IMR-90 (cell line): Measurements from ENCODE around the gene FAT1. TPM values are rescaled to one million over a fixed set of nuclear protein-coding genes. Genes with fewer than 3 reads are reported as not detected.
A peak's percentile ranks its signal among the peaks of the same experiment; 100 is the strongest.

Experiments used
- ATAC-seq: fragments of 200-7000 bp; cut with Tn5 transposase; 2 replicates; pipeline ENCODE4 v1.9.1; 2020; ENCODE audit warnings: low read depth, mild to moderate bottlenecking, moderate library complexity
- BruUV-seq: library from RNA; stranded (reverse); fragments of 400-500 nt; replicated peaks from 2 replicates; lab custom pipeline; 2021; lab: Mats Ljungman, UMichigan
- CTCF ChIA-PET: fragments of 300-600 bp; formaldehyde crosslinking; extraction: SDS; loops from one replicate; lab custom pipeline; 2021; ENCODE audit warnings: antibody characterized with exemption; lab: Yijun Ruan, JAX
- POLR2A ChIA-PET: fragments of 300-600 bp; sonication (Branson Sonifier 250); formaldehyde crosslinking; loops from one replicate; lab custom pipeline; 2022; ENCODE audit warnings: antibody characterized with exemption; ENCODE audit not compliant: unreplicated experiment; lab: Charles Lee
- DNase-seq: peaks from one replicate; pipeline ENCODE4 v3.0.0; 2013
- H2AFZ ChIP-seq: replicated peaks from 2 replicates; pipeline ENCODE3; 2013; ENCODE audit warnings: low read length, mild to moderate bottlenecking; ENCODE audit not compliant: poor library complexity
- H2AK5ac ChIP-seq: 2 replicates; pipeline ENCODE4 v1.6.1; 2013; ENCODE audit warnings: low read depth, low read length, inconsistent platforms
- H2AK9ac ChIP-seq: replicated peaks from 2 replicates; pipeline ENCODE3; 2013; ENCODE audit warnings: mild to moderate bottlenecking, low read depth, low read length, moderate library complexity; ENCODE audit not compliant: poor library complexity
- H2BK120ac ChIP-seq: 2 replicates; pipeline ENCODE4 v1.6.1; 2013; ENCODE audit warnings: low read depth, low read length, inconsistent platforms
- H2BK15ac ChIP-seq: 3 replicates; pipeline ENCODE4 v1.6.1; 2013; ENCODE audit warnings: low read depth, low read length, inconsistent platforms
- H2BK20ac ChIP-seq: 2 replicates; pipeline ENCODE4 v1.6.1; 2013; ENCODE audit warnings: low read depth, mild to moderate bottlenecking, inconsistent platforms, low read length, moderate library complexity
- H2BK5ac ChIP-seq: 2 replicates; pipeline ENCODE4 v1.6.1; 2013; ENCODE audit warnings: mild to moderate bottlenecking, low read depth, low read length, inconsistent platforms; ENCODE audit not compliant: poor library complexity, severe bottlenecking
- H3K14ac ChIP-seq: replicated peaks from 2 replicates; pipeline ENCODE4 v1.6.1; 2013; ENCODE audit warnings: low read depth, low read length, inconsistent platforms
- H3K18ac ChIP-seq: 2 replicates; pipeline ENCODE4 v1.6.1; 2013; ENCODE audit warnings: low read depth, low read length, control low read depth
- H3K23ac ChIP-seq: 2 replicates; pipeline ENCODE4 v1.6.1; 2013; ENCODE audit warnings: low read depth, low read length, inconsistent platforms
- H3K27ac ChIP-seq: 2 replicates; pipeline ENCODE4 v1.5.1; 2013; ENCODE audit warnings: mild to moderate bottlenecking, control low read depth, low read length; ENCODE audit not compliant: insufficient read depth
- H3K27me3 ChIP-seq: 2 replicates; pipeline ENCODE4 v1.6.1; 2013; ENCODE audit warnings: low read length; ENCODE audit not compliant: control insufficient read depth, insufficient read depth
- H3K36me3 ChIP-seq: 2 replicates; pipeline ENCODE4 v1.6.1; 2013; ENCODE audit warnings: low read length, mixed read lengths; ENCODE audit not compliant: control insufficient read depth, insufficient read depth
- H3K4ac ChIP-seq: 2 replicates; pipeline ENCODE4 v1.6.1; 2013; ENCODE audit warnings: low read depth, low read length, inconsistent platforms
- H3K4me1 ChIP-seq: 2 replicates; pipeline ENCODE4 v1.6.1; 2013; ENCODE audit warnings: low read length, mixed read lengths; ENCODE audit not compliant: control insufficient read depth, insufficient read depth
- H3K4me2 ChIP-seq: 2 replicates; pipeline ENCODE4 v1.6.1; 2013; ENCODE audit warnings: low read depth, mild to moderate bottlenecking, control low read depth, low read length, moderate library complexity
- H3K4me3 ChIP-seq: 2 replicates; pipeline ENCODE4 v1.5.1; 2013; ENCODE audit warnings: low read depth, mild to moderate bottlenecking, control low read depth, low read length, moderate library complexity; ENCODE audit not compliant: insufficient read depth
- H3K56ac ChIP-seq: 2 replicates; pipeline ENCODE4 v1.6.1; 2013; ENCODE audit warnings: low read length, inconsistent platforms; ENCODE audit not compliant: insufficient read depth; ENCODE audit errors: extremely low read depth
- H3K79me1 ChIP-seq, 2 experiments: 2 replicates each; pipeline ENCODE4 v1.6.1; 2013; ENCODE audit warnings: low read length in 2 of 2, inconsistent platforms in 1 of 2, low read depth in 1 of 2
- H3K9ac ChIP-seq: 2 replicates; pipeline ENCODE4 v1.6.1; 2013; ENCODE audit warnings: low read depth, low read length, control low read depth
- H3K9me1 ChIP-seq: 2 replicates; pipeline ENCODE4 v1.6.1; 2013; ENCODE audit warnings: low read length, inconsistent platforms; ENCODE audit not compliant: insufficient read depth
- H3K9me3 ChIP-seq: 2 replicates; pipeline ENCODE4 v1.6.1; 2013; ENCODE audit warnings: low read length; ENCODE audit not compliant: control insufficient read depth, insufficient read depth
- H4K20me1 ChIP-seq: 2 replicates; pipeline ENCODE4 v1.6.1; 2013; ENCODE audit warnings: low read length, inconsistent platforms; ENCODE audit not compliant: insufficient read depth
- H4K5ac ChIP-seq: 2 replicates; pipeline ENCODE4 v1.6.1; 2013; ENCODE audit warnings: mild to moderate bottlenecking, low read depth, low read length, control low read depth
- H4K8ac ChIP-seq, 2 experiments: 2 replicates each; pipeline ENCODE4 v1.6.1; 2013; ENCODE audit warnings: low read depth in 2 of 2, low read length in 2 of 2, control low read depth in 1 of 2, inconsistent platforms in 1 of 2
- H4K91ac ChIP-seq: 2 replicates; pipeline ENCODE4 v1.6.1; 2013; ENCODE audit warnings: low read depth, low read length, inconsistent platforms; ENCODE audit not compliant: insufficient read depth
- BHLHE40 ChIP-seq: fragments of 150-350 bp; IDR thresholded peaks from 2 replicates; pipeline ENCODE4 v1.6.1; 2016; ENCODE audit warnings: mild to moderate bottlenecking, low read depth, low read length
- CTCF ChIP-seq: conservative IDR thresholded peaks from 2 replicates; pipeline ENCODE4 v1.5.1; 2012; ENCODE audit warnings: mild to moderate bottlenecking, low read depth, low read length, improper control_type of control experiment
- NFE2L2 ChIP-seq: fragments of 150-350 bp; IDR thresholded peaks from 2 replicates; pipeline ENCODE4 v1.6.1; 2016; ENCODE audit warnings: low read depth, mild to moderate bottlenecking, low read length
- RFX5 ChIP-seq: IDR thresholded peaks from 2 replicates; pipeline ENCODE4 v1.8.0; 2012; ENCODE audit warnings: low read depth, mild to moderate bottlenecking, low read length, moderate library complexity
- WGBS, 2 experiments: methylation state at CpG; one replicate each; pipeline versions ENCODE4 v1.1.5 to v1.1.7; 2013; ENCODE audit warnings: missing lambda C conversion rate in 2 of 2; ENCODE audit not compliant: insufficient read length in 1 of 2; ENCODE audit errors: extremely low coverage in 2 of 2; 5-methylcytosine and 5-hydroxymethylcytosine counted together
- dilution Hi-C: fragments of 300-500 bp; cut with HindIII; formaldehyde crosslinking; loops from one replicate; pipeline ENCODE4 v1.14.3; 2018; ENCODE audit warnings: low sequenced_read_pairs; ENCODE audit not compliant: unreplicated experiment
- in situ Hi-C: fragments of 300-500 bp; cut with MboI; formaldehyde crosslinking; loops from 3 replicates; pipeline ENCODE4 v1.14.3; 2019; ENCODE audit warnings: low sequenced_read_pairs, inconsistent platforms, mixed read lengths
- intact Hi-C: fragments of 100-400 bp; cut with micrococcal nuclease; formaldehyde crosslinking; loops from 2 replicates; pipeline ENCODE4 v1.10.0; 2022
- polyA plus RNA-seq, 3 experiments: library from polyadenylated mRNA; depleted of rRNA; stranded (reverse); fragments of >200 nt; gene quantifications; 2 replicates each; pipeline ENCODE4 v1.2.3, GENCODE V29; 2012; ENCODE audit warnings: low replicate concordance in 1 of 3
- total RNA-seq: library from RNA; depleted of rRNA; stranded (reverse); fragments of >200 nt; gene quantifications from 2 replicates; pipeline ENCODE4 v1.2.3, GENCODE V29; 2012

FAT1 gene
- total and polyA plus RNA-seq, 2 of the 4 experiments (the other 2 are of a cell fraction) = 156 to 519 TPM

- no peak within 1 kb of the TSS for H3K4ac ChIP-seq
- POLR2A ChIA-PET = no interaction called here
- no peak within 1 kb of the TSS for H3K9ac ChIP-seq
- H3K9me1 ChIP-seq = peaks cover 5% of the 10 kb centered on the region; the same call in 1 of the 2 replicates
- H4K5ac ChIP-seq = no peak within 1 kb of the TSS
- no peaks in the 10 kb centered on the region for H4K20me1 ChIP-seq
- in situ Hi-C loops (no loop called here), intact Hi-C loops (no loop called here), dilution Hi-C loops (no loop called here)
- peak within 1 kb of the TSS; percentile 90 for H2AFZ ChIP-seq
- no peak within 1 kb of the TSS for H2BK5ac ChIP-seq
- H2BK15ac ChIP-seq = no peak within 1 kb of the TSS
- H3K14ac ChIP-seq = no peak within 1 kb of the TSS
- no peak within 1 kb of the TSS for H4K8ac ChIP-seq
- no peak within 1 kb of the TSS for H2BK120ac ChIP-seq
- CTCF ChIA-PET = no interaction called here
- no peak within 1 kb of the TSS for H3K27ac ChIP-seq
- 1% methylated on average over 33 of the region's 91 CpGs; no CpG with 5 or more reads in 1 of the 2 experiments for WGBS, 2 experiments
- peak within 1 kb of the TSS; percentile 38 for H3K4me3 ChIP-seq
- no peak within 1 kb of the TSS for H2BK20ac ChIP-seq
- no TSS peak for BruUV-seq
- H3K4me1 ChIP-seq = peaks cover 3% of the 10 kb centered on the region; the same call in 1 of the 2 replicates
- peak within 1 kb of the TSS; percentile 76 for H3K4me2 ChIP-seq
- no peaks in the 10 kb centered on the region for H3K79me1 ChIP-seq
- no peak within 1 kb of the TSS for H3K18ac ChIP-seq
- H3K36me3 ChIP-seq = no peaks in the 10 kb centered on the region
- no peak within 1 kb of the TSS for H3K56ac ChIP-seq
- no peak for TF ChIP-seq RFX5
- 0 out of 2 replicates have a peak, but pooled peaks have one; percentile 4 for TF ChIP-seq CTCF
- TF ChIP-seq BHLHE40 = no peak
- no peak for TF ChIP-seq NFE2L2
- no peak for DNase-seq
- H3K27me3 ChIP-seq = peaks cover 20% of the 10 kb centered on the region
- no peak within 1 kb of the TSS; the same call in 1 of the 2 replicates for H3K23ac ChIP-seq
- no peak within 1 kb of the TSS for H4K91ac ChIP-seq
- H2AK9ac ChIP-seq = peak within 1 kb of the TSS; percentile 18
- H2AK5ac ChIP-seq = no peak within 1 kb of the TSS
- H3K9me3 ChIP-seq = 0 out of 2 replicates have a peak, but pooled peaks cover 3% of the 10 kb centered on the region
- peak; percentile 67 for ATAC-seq
Observed at GRCh38 chr4:186554914-186555827, 168.5 kb downstream of the FAT1 start, which contains the start of gene MTNR1A. Gene MTNR1A, minus strand, starts transcription at chr4:186555567. Its CDS starts 202 bp downstream, at chr4:186555365.
